NOMO-1 treated with DMSO at 0.1 percent for 48 hours (cell line): Measurements from ENCODE around the gene PNPLA7.

Experiments used
- DNase-seq: peaks from one replicate; lab custom pipeline; 2025; ENCODE audit not compliant: unreplicated experiment; lab: John Stamatoyannopoulos, UW

The PNPLA7 gene

DNA sequence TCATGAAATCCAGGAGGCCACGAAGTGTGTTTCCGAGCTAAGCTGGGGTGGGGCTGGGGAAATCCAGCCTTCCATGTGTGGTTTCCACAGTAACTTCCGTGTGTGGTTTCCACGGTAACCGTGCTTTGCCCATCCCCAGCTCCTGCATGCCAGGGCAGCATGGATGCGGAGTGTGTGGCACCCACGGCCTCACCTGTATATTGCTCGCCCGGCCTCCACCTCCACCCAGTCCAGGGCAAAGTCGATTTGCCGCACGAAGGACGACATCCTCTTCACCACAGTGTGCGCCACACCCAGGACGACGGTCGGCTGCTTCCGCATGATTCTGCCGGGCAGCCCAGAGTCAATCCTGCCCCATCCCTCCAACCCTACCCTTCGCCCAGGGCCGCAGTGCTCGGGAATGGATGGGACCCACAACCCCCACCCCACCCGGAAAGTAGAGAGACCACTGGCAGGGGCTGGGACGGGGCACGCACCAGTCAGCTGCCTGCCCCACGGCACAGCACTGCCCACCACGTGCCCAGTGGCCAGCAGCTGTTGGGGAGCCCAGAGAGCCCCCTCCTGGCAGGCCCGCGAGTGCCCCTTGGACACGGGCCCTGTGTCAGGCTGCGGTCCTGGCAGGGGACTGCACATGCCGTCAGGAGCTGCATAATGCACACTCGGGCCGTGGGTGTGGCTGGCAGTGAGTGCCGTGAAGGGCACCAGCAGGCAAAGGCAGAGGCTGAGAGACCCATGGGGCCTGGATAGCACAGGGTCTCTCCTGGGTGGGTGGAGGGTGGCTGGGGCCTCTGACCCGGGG lies 52.1 kb downstream of the PNPLA7 start:
- no peak for DNase-seq

DNA sequence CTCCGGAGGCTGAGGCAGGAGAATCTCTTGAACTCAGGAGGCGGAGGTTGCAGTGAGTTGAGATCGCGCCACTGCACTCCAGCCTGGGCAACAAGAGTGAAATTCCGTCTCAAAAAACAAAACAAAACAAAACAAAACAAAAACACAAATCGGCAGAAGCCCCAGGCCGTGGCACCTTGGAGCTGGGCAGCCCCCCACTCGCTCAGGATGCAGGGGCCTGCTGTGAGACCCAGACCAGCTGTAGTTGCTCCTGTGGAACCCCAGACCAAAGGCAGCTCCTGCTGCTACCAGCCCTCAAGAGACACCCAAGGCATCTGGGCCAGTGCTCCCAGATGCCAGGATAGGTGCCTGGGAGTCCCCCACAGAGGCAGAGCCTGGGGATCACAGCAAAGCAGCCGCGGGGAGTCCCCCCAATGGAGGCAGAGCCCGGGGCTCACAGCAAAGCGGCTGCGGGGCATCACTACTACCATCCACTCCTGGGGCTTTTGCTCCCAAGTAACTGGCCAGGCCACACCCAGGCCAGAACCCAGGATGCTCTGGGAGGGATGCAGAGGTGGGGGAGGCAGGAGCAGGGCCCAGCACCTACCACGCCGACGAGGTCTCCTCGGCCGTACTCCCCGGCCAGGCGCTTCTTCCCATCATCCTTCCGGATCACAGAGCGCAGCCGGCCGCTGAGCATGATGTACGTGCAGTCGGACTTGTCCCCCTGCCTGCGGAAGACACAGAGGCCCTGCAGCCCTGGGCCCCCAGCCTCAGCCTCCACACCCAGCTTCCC lies 53.4 kb downstream of the PNPLA7 start:
- DNase-seq = no peak

DNA sequence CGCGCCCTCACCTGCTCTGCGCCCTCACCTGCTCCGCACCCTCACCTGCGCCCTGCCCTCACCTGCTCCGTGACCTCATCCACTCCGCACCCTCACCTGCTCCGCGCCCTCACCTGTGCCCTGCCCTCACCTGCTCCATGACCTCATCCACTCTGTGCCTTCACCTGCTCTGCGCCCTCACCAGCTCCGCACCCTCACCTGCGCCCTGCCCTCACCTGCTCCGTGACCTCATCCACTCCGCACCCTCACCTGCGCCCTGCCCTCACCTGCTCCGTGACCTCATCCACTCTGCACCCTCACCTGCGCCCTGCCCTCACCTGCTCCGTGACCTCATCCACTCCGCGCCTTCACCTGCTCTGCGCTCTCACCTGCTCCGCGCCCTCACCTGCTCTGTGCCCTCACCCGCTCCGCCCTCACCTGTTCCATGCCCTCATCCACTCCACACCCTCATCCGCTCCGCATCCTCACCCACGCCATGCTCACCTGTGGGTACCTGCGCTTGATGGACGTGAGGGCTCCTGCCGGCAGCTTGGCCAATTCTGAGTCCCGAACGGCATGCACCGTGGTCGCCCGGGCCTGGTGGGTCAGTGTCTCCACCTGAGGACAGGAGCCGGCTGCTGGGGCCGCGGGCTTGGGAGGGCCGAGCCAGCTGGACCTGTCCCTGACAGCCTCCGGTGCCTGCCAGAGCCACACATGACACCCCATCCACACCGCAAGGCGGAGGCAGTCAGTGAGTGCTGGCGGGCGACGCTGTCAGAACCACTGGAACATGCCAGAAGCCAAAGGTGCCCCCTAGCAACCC lies 55.5 kb downstream of the PNPLA7 start:
- DNase-seq = no peak

DNA sequence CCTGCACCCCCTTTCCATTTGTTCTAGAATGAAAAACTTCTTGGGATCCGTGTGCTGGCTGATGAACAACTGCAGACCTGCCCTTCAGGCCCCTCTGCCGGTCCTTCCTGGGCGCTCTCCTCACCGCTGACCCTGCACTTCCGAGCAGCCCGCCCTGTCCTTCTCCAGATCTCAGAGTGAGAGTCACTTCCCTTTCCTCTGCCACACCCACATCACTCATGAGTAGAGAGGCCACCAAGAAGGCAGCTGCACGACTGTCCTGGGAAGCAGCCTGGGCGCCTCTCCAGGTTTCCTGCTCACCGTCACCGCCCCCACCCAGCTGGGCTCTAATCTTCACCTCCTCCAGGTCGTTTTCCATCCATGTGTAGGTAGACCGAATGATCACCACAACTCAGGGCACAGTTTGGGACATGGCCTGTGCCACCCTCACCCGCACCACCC lies 56.1 kb downstream of the PNPLA7 start:
- peak; percentile 88 for DNase-seq

DNA sequence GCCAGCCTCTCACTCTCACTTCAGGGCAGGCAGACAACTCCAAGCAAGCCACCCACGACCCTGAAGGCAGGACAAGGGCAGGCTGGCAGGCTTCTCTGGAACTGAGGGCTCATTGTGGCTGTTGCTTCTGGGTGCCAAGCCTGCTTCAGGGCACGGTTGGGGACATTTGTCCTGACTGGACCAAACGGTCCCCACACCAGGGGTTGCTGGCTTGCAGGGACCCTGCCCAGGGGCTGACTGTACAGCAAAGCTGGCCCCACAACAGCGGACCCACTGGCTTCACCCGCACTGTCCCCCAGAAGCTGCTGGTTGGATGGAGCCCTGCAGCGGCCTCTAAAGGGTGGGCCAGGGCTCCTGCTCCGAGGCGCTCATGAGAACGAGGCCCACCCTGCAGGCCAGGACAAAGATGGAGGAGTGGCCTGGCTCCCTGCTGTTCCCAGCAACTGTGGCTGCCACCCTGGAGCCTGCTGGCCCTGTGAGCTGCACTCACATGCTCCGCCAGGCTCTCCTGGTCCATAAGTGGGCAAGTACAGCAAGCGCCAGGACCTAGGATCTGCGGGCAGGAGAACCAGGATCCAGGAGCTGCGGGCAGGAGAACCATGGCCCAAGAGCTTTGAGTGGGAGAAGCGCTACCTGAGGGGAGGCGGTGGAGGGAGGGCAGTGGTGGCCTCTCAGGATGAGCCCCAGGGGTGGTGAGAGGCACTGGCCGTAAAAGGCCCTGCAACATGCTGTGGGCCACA lies 56.7 kb downstream of the PNPLA7 start:
- DNase-seq = no peak

DNA sequence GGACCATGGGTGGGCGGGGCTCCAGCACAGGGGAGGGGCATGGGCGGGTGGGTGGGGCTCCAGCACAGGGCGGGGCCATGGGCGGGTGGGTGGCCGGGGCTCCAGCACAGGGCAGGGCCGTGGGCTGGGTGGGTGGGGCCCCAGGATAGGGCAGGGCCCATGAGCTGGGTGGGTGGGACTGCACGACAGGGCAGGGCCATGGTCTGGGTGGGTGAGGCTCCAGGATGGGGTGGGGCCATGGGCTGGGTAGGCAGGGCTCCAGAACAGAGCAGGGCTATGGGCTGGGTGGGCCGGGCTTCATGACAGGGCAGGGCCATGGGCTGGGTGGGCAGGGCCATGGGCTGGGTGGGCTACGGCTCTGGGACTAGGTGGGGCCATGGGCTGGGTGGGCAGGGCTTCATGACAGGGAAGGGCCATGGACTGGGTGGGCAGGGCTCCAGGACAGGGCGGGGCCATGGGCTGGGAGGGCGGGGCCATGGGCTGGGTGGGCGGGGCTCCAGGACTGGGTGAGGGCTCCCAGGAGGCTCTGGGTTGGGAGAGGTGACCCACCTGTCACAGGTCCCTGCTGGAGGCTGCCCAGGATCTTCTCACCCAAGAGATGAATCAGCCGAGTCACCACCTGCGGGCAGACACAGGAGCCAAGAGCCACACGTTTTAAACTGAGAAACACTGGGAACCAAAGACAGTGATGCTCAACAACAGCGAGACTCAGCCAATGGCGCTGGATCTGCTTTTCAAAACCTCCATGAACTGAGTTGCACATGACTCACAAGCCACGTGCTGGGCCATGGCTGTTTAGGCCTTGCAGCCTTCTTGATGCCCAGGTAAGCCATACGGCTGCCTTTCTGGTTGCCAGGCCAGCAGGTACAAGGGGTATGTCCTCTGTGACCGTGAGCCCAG lies 57.5 kb downstream of the PNPLA7 start:
- DNase-seq = no peak

DNA sequence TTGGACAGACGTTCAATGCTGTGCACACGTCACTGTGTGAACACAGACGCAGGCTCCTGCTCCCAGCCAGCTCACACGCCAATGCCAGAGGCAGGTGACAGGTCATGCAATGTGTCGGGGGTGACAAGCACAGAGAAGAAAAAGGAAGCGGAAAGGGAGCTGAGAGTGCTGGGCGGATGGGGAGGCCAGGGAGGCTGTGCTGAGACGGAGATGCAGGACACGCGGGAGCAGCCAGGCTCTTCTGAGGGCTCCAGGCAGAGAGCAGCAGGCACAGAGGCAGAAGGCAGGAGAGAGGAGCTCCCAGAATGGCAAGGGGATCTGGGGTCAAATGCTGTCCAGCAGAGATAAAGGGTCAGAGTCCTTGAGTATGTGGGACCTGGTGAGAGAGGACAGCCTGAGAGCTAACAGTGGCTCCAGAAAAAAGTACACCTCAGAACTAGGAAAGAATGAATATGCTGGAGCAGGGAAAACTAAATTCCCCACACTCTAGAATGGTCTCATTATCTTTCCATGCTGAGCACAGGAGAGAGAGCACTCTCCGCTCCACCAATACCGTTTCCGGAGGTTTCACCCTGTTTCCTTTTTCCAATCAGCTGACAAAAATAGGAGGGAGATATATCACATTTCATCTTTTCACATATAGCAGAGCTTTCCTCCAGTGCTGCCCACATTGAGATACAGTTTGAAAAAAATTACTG lies 58.3 kb downstream of the PNPLA7 start:
- DNase-seq = no peak

DNA sequence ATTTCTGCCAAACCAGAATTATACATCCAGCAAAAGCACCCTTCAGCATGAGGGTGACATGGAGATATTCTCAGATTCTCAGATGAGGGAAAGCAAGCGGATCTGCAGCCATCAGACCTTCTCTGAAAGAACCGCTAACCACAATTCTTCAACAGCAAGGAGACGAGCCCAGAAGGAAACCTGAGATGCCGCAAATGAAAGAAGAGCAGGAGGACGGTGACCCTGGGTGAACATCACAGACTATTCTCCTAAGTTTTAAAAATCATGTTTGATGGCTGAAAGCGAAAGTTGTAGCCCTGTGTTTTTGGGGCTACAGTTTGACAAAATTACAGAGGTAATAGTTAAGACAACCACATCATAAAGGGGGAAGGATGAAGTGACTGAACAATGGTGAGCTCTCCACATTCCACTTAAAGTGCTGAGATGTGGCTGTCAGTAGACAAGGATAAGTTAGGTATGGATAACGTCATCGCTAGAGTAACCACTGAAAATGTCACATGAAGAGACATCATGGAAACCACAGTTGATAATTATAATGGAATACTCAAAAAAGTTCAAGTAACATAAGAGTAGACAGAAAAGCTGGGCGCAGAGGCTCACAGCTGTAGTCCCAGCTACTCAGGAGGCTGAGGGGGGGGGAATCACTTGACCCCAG lies 59.5 kb downstream of the PNPLA7 start:
- no peak for DNase-seq

DNA sequence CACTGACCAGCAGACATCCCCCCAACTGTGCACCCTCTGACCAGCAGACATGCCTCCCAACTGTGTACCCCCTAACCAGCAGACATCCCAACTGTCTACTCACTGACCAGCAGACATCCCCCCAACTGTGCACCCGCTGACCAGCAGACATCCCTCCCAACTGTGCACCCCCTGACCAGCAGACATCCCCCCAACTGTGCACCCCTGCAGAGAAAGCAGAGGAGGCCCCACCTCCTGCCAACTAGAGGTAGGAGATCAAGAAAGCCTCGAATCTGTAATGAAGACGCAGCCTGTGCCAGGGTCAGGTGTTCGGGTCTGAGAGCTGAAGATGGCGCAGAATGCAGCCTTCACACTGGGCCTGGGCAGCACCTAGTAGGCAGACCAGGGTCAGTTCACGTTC lies 61.3 kb downstream of the PNPLA7 start:
- no peak for DNase-seq

DNA sequence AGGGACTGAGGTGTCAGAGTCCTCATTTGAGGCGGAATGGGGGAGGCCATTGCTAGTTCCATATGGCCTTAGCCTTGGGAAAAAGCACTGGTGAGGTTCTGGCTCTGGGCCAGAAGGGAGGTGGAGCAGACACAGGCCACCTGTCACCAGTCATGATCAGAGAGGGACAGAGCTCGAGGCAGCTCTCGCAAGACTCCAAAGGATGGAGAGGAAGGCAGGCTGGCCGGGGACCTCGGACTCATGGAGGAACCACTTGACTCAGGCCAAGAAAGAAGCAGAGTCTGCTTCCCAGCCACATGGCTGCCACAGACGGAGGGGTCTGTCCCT lies 61.9 kb downstream of the PNPLA7 start:
- no peak for DNase-seq

DNA sequence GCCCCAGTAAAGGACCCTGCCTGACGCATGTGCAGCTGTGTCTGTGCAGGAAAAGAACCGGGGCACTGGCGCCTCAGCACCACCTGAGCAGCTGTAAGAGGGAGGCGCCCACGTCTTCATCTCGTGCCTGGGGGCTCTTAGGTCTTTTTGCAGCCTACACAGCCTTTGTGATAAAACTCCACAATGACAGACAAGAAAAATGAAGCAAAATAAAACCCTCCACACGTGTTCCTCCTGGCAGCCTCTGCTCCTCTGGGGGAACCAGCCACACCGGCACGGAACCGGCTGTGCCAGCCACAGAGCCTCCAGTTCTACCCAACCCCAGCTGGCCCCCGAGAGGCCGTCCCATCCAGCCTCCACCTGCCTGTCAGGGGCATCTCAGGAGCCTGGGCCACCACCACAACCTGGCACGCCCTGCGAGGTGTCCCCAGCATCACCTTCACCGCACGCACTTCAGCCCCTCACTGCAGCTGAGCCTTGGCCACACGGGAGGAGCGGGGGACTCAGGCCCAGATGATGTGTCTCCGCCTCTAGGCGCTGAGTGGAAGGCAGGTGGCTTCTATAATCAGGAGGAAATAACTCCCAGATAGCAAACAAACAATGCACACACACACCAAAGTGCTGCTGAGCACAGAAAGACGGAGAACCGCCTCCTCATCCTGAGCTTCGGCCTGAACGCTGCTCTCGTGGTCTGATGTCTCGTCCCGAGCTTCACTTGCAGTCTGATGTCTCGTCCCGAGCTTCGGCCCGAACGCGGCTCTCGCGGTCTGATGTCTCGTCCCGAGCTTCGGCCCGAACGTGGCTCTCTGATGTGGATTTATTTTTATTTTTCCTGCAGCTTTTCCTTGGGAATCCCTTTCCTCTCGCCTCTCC lies 62.5 kb downstream of the PNPLA7 start:
- no peak for DNase-seq

DNA sequence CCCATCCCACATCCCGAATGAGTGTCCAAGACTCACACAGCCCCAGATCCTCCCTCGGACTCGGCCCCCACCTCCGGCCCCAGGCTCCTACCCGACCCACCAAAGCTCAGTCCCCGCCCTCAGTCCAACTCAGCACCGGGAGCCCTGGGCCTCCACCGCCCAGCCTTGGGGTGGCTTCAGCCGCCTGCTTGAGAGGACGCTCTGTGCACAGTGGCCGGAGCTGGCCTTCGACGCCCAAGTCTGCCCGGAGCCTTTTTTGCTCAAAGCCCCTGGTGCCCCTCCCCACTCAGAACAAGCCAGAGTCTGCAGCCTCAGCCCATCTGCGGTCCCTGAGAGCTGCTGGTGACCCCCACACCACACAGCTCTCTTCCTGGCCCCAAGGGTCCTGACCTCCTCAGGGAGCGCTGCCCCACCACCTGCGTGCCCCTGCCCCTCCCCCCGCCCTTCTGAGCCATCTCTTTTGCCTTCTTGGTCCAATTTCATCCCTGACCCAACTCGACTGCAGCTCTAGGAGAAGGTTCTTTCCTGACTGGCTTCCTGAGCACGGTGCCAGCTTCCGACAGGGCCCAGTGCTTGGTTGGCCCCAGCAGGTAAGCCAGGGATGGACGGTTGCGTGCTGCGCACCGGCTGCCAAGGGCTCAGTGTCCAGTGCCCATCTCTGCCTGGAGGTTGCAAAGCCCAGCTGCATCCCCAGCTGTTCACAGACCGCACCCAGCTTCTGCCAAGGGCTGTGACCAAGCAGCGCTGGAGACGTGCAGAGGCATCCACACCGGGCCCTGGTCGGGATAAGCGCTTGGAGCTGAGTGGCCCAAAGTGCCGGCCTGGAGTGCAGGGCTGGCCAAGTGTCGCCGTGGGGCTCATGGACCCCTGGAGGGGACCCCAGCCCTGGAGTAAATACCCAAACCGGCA lies 63.4 kb downstream of the PNPLA7 start:
- no peak for DNase-seq

DNA sequence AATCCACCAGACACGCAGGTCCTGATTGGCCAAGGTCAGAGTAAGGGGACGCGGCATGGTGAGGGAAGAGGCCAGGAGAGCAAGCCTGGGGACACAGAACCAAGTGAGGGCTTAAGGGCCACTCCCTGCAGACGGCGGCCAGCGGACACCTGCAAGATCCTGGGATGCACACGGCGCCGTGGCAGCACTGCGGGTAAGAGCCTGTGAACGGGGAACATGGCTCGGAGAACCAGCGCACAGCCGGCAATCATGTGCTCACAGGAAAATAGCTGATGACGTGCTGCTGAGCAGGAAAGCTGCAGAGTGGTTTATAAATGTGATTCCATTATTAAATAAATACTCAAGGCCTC lies 64.1 kb downstream of the PNPLA7 start:
- no peak for DNase-seq

DNA sequence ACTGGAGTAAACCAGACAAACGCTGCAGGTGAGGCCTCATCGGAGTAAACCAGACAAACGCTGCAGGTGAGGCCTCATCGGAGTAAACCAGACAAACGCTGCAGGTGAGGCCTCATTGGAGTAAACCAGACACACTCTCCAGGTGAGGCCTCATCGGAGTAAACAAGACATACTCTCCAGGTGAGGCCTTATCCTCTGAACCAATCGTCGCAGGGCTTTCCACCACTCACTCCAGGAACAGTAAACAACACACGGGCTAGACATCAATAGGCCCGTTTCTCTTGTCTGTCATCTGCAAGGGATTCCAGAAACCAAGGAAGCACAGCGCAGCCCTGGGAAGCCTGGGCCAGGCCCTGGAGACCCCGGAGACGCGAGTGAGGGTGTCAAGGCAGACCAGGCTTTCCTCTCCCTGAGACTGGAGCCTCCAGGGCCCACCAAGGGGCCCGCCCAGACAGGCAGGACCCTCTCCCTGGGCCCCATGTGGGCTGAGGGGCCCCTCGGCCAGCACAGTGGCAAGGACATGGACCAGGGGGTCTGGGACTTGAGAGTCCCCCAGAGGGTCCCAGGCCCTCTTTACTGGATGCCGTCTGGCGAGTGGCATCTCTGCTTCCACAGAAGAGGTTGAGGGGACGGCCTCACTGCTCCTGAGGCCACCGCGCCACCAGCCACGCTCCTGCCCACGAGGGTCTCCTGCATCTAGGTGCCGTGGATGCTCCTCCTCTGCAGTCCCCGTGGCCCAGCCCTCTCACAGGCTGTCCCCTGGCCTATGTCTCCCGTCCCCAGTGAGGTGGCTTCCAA lies 64.7 kb downstream of the PNPLA7 start:
- DNase-seq = no peak

DNA sequence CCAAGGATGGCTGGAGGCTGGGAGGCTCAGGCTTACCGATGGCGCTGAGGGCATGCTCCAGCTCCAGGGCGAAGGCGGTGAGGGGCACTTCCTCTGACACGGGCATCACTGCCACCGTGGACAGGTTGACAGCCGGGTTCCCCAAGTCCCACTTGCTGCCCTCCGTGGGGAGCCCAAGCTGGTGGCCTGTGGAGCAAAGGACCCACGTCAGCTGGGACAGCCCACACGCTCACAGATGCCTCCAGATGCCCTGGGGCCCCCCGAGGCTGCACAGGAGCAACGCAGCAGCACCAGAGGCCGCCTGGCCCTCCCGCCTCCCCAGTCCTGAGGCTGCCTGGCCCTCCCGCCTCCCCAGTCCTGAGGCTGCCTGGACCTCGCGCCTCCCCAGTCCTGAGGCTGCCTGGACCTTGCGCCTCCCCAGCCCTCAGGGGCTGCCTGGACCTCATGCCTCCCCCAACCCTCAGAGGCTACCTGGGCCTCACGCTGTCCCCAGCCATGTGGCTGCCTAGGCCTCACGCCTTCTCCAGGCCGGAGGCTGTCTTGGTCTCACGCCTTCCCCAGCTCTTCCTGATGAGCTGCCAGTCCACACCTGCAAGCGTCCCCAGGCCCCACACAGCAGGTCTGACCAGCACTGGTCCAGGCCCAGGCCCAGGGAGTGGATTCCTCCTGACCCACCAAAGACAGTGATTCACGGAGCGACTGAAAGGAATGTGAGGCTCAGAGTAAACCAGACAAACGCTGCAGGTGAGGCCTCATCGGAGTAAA lies 65.5 kb downstream of the PNPLA7 start:
- DNase-seq = no peak
